Panc1 (cell line): Measurements from ENCODE around the gene LNPEP. TPM values are rescaled to one million over a fixed set of nuclear protein-coding genes. Genes with fewer than 3 reads are reported as not detected.

ENCODE experiments used
- ATAC-seq: fragments of 200-7000 bp; cut with Tn5 transposase; 2 replicates; pipeline ENCODE4 v1.9.1; 2020; ENCODE audit warnings: mild to moderate bottlenecking, moderate library complexity
- BruUV-seq: library from RNA; stranded (reverse); fragments of 400-500 nt; replicated peaks from 2 replicates; lab custom pipeline; 2021; lab: Mats Ljungman, UMichigan
- CTCF ChIA-PET: fragments of 300-600 bp; sonication (Branson Sonifier 250); formaldehyde crosslinking; loops from one replicate; lab custom pipeline; 2022; ENCODE audit warnings: antibody characterized with exemption; lab: Charles Lee
- POLR2A ChIA-PET: fragments of 300-600 bp; sonication (Branson Sonifier 250); formaldehyde crosslinking; loops from one replicate; lab custom pipeline; 2022; ENCODE audit warnings: antibody characterized with exemption; lab: Charles Lee
- DNase-seq: peaks from one replicate; pipeline ENCODE4 v3.0.0-alpha.2; 2010; ENCODE audit warnings: low read depth, low spot score
- H3K27ac ChIP-seq: 2 replicates; pipeline ENCODE4 v1.5.1; 2011; ENCODE audit warnings: mild to moderate bottlenecking, low read length, inconsistent platforms
- H3K27me3 ChIP-seq: fragments of 200-500 bp; sonication (Bioruptor generic); 2 replicates; pipeline ENCODE4 v1.6.0; 2014; ENCODE audit warnings: low read length, inconsistent platforms; ENCODE audit not compliant: control insufficient read depth, insufficient read depth
- H3K36me3 ChIP-seq: fragments of 200-500 bp; sonication (Bioruptor generic); 2 replicates; pipeline ENCODE4 v1.5.1; 2014; ENCODE audit warnings: inconsistent platforms, mild to moderate bottlenecking, low read length, moderate library complexity; ENCODE audit not compliant: control insufficient read depth, insufficient read depth
- H3K4me1 ChIP-seq: 2 replicates; pipeline ENCODE4 v1.5.1; 2011; ENCODE audit warnings: inconsistent platforms, mild to moderate bottlenecking, low read length, moderate library complexity; ENCODE audit not compliant: control insufficient read depth, insufficient read depth
- H3K4me3 ChIP-seq, 2 experiments: 2 replicates each; pipeline ENCODE4 v1.5.1; 2011 to 2012; ENCODE audit warnings: low read depth in 2 of 2, low read length in 2 of 2, mild to moderate bottlenecking in 2 of 2, inconsistent platforms in 1 of 2, moderate library complexity in 1 of 2
- H3K9me3 ChIP-seq: fragments of 200-500 bp; sonication (Bioruptor generic); 2 replicates; pipeline ENCODE4 v1.5.1; 2014; ENCODE audit warnings: low read depth, mild to moderate bottlenecking, inconsistent platforms, low read length, moderate library complexity; ENCODE audit not compliant: control insufficient read depth, insufficient read depth
- CTCF ChIP-seq: fragments of 450-650 bp; IDR thresholded peaks from 2 replicates; pipeline ENCODE4 v1.5.1; 2017; ENCODE audit warnings: mild to moderate bottlenecking
- POLR2AphosphoS5 ChIP-seq: IDR thresholded peaks from 2 replicates; pipeline ENCODE4 v1.6.1; 2012; ENCODE audit warnings: mild to moderate bottlenecking, low read depth, low read length, moderate library complexity
- REST ChIP-seq, 2 experiments: IDR thresholded peaks; 2 replicates each; pipeline ENCODE4 v1.6.1; 2011 to 2012; ENCODE audit warnings: low read depth in 2 of 2, control low read depth in 1 of 2, low read length in 1 of 2, mild to moderate bottlenecking in 1 of 2, moderate library complexity in 1 of 2; ENCODE audit not compliant: insufficient read depth in 1 of 2
- SIN3A ChIP-seq: IDR thresholded peaks from 2 replicates; pipeline ENCODE4 v1.6.1; 2012; ENCODE audit warnings: low read depth, mild to moderate bottlenecking, low read length, moderate library complexity, borderline replicate concordance; ENCODE audit not compliant: insufficient read depth
- TCF7L2 ChIP-seq: IDR thresholded peaks from 2 replicates; pipeline ENCODE4 v1.6.1; 2011; ENCODE audit warnings: mild to moderate bottlenecking, low read depth, low read length, inconsistent platforms
- in situ Hi-C: cut with HindIII; loops from 2 replicates; pipeline ENCODE4 v1.10.0; 2016; ENCODE audit warnings: low sequenced_read_pairs, low pct_unique_long_range_greater_than_20kb
- intact Hi-C: fragments of 100-400 bp; cut with micrococcal nuclease; formaldehyde crosslinking; loops from one replicate; pipeline ENCODE4 v1.10.0; 2022; ENCODE audit not compliant: unreplicated experiment
- total RNA-seq: library from RNA; stranded (reverse); gene quantifications from one replicate; pipeline ENCODE4 v1.2.1, GENCODE V29; 2021; ENCODE audit not compliant: unreplicated experiment

Gene LNPEP
- total RNA-seq, 1 experiment from 2014 or later = 46.6 TPM

GRCh38 chr5:97021416-97021815 is 85.5 kb downstream of the LNPEP start:
- H3K9me3 ChIP-seq = no peaks in the 10 kb centered on the region
- H3K27me3 ChIP-seq = no peaks in the 10 kb centered on the region
- ATAC-seq (no peak), DNase-seq (no peak)
- BruUV-seq = no TSS peak
- H3K36me3 ChIP-seq = peaks cover 3% of the 10 kb centered on the region; the same call in 1 of the 2 replicates
- POLR2A ChIA-PET = no interaction called here
- CTCF ChIA-PET = no interaction called here
- no peak overlapping the region for H3K4me3 ChIP-seq
- H3K4me1 ChIP-seq = no peaks in the 10 kb centered on the region
- TF ChIP-seq CTCF (no peak), POLR2AphosphoS5 (no peak), TCF7L2 (no peak), REST (IDR thresholded peaks at IDR 0.05; ENCODE audit: insufficient read depth in 1 of 2, low read depth in 2 of 2, low read length in 1 of 2) (no peak), SIN3A (no peak)
- no peak overlapping the region for H3K27ac ChIP-seq
- intact Hi-C loops = no loop called here
- in situ Hi-C loops = no loop called here

- Histone ChIP-seq H3K27ac (no peak overlapping the region), H3K9me3 (no peaks in the 10 kb centered on the region), H3K4me1 (no peaks in the 10 kb centered on the region), H3K36me3 (peaks cover 4% of the 10 kb centered on the region), H3K4me3 (no peak overlapping the region), H3K27me3 (no peaks in the 10 kb centered on the region)
- intact Hi-C loops (no loop called here), in situ Hi-C loops (no loop called here)
- ChIA-PET POLR2A (no interaction called here), CTCF (no interaction called here)
- TF ChIP-seq TCF7L2 (no peak), CTCF (no peak), SIN3A (no peak), POLR2AphosphoS5 (no peak), REST (IDR thresholded peaks at IDR 0.05; ENCODE audit: insufficient read depth in 1 of 2, low read depth in 2 of 2, low read length in 1 of 2) (no peak)
- no peak for ATAC-seq
- DNase-seq = no peak
- BruUV-seq = no TSS peak
These were observed 87.0 kb downstream of the LNPEP start for GRCh38 chr5:97022898-97023297.
